Measurements from ENCODE around the gene TJP1.

DNA sequence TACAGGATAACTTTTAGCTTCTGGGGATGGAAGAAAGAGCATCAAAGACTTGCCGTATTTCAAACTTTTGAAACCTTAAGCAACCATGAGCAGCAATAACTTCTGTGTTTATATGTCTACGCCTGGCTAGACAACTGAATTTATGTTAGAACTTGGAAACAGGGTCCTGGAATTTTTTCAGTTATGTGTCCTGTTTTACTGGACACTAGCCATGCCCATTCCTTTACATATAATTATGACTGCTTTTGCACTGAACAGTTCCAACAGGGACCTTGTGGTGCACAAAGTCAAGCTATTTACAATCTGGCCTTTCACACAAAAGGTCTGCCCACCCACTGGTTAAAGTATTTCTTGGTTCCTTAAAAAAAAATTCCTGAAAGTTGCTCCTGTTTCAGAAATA is 37.1 kb downstream of the TJP1 start:
- TF ChIP-seq SIN3A (IDR thresholded peaks at IDR 0.05; ENCODE audit: borderline replicate concordance, insufficient read depth, low read length) (no peak), POLR2AphosphoS5 (IDR thresholded peaks at IDR 0.05; ENCODE audit: low read depth, low read length) (no peak), TAF1 (IDR thresholded peaks at IDR 0.05; ENCODE audit: borderline replicate concordance, insufficient read depth, low read length) (no peak)
- TF ChIP-seq, protein P1, sequence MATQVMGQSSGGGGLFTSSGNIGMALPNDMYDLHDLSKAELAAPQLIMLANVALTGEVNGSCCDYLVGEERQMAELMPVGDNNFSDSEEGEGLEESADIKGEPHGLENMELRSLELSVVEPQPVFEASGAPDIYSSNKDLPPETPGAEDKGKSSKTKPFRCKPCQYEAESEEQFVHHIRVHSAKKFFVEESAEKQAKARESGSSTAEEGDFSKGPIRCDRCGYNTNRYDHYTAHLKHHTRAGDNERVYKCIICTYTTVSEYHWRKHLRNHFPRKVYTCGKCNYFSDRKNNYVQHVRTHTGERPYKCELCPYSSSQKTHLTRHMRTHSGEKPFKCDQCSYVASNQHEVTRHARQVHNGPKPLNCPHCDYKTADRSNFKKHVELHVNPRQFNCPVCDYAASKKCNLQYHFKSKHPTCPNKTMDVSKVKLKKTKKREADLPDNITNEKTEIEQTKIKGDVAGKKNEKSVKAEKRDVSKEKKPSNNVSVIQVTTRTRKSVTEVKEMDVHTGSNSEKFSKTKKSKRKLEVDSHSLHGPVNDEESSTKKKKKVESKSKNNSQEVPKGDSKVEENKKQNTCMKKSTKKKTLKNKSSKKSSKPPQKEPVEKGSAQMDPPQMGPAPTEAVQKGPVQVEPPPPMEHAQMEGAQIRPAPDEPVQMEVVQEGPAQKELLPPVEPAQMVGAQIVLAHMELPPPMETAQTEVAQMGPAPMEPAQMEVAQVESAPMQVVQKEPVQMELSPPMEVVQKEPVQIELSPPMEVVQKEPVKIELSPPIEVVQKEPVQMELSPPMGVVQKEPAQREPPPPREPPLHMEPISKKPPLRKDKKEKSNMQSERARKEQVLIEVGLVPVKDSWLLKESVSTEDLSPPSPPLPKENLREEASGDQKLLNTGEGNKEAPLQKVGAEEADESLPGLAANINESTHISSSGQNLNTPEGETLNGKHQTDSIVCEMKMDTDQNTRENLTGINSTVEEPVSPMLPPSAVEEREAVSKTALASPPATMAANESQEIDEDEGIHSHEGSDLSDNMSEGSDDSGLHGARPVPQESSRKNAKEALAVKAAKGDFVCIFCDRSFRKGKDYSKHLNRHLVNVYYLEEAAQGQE (IDR thresholded peaks at IDR 0.05; ENCODE audit: insufficient read depth in 1 of 2, low read depth in 2 of 2, low read length in 2 of 2): no peak

All from PFSK-1 (cell line).